Stimulated activated CD8-positive, alpha-beta memory T cell treated with anti-CD3 and anti-CD28 coated beads, Interleukin-12 subunit alpha, Interleukin-12 subunit beta, amount 100 ng/mL, for 4 hours (primary cell): ENCODE measurements around the gene MFN2.
"Not testable (repeated sequence)": the region's sequence is repeated elsewhere in the genome, so short reads cannot be mapped to it uniquely, and the experiment has no call there.

Experiments used
- DNase-seq: peaks from one replicate; pipeline ENCODE4 v3.0.0-alpha.2; 2020; ENCODE audit warnings: low read depth

Gene MFN2

GRCh38 chr1:11979851-11980675 is at the start of gene MFN2:
Gene MFN2, plus strand, starts transcription at chr1:11980444. Its CDS starts 8,725 bp downstream, at chr1:11989169.
- peak; percentile 88 for DNase-seq

- DNase-seq, result no peak
These were observed 49.4 kb upstream of the MFN2 start for GRCh38 chr1:11930571-11931445.

GRCh38 chr1:11931845-11932244 is 48.4 kb upstream of the MFN2 start:
- DNase-seq, result no peak

- DNase-seq, result peak; percentile 76
These were observed 45.8 kb upstream of the MFN2 start, which contains the start of gene PLOD1 for GRCh38 chr1:11934302-11935056. Gene PLOD1, plus strand, starts transcription at chr1:11934717. Its CDS starts 63 bp downstream, at chr1:11934780.

- DNase-seq, result no peak
These were observed 45.2 kb upstream of the MFN2 start for GRCh38 chr1:11935057-11935412.

GRCh38 chr1:11935733-11936132 is 44.5 kb upstream of the MFN2 start:
- DNase-seq, result not testable (repeated sequence)

- DNase-seq, result no peak
These were observed 41.3 kb upstream of the MFN2 start for GRCh38 chr1:11938722-11939526.

GRCh38 chr1:11939794-11940193 is 40.5 kb upstream of the MFN2 start:
- DNase-seq, result not testable (repeated sequence)

- no peak for DNase-seq
These were observed 39.9 kb upstream of the MFN2 start for GRCh38 chr1:11940260-11940921.

- no peak for DNase-seq
These were observed 38.0 kb upstream of the MFN2 start for GRCh38 chr1:11942280-11942679.

- DNase-seq, result no peak
These were observed 36.6 kb upstream of the MFN2 start for GRCh38 chr1:11943619-11944018.

GRCh38 chr1:11944358-11944931 is 35.8 kb upstream of the MFN2 start:
- DNase-seq, result no peak

GRCh38 chr1:11946647-11947046 is 33.6 kb upstream of the MFN2 start:
- DNase-seq, result no peak

GRCh38 chr1:11948822-11949458 is 31.3 kb upstream of the MFN2 start:
- no peak for DNase-seq

GRCh38 chr1:11951901-11952300 is 28.3 kb upstream of the MFN2 start:
- no peak for DNase-seq

GRCh38 chr1:11952455-11953109 is 27.7 kb upstream of the MFN2 start:
- no peak for DNase-seq

- no peak for DNase-seq
These were observed 25.0 kb upstream of the MFN2 start for GRCh38 chr1:11955221-11955620.

GRCh38 chr1:11957398-11957797 is 22.8 kb upstream of the MFN2 start:
- no peak for DNase-seq

- DNase-seq, result no peak
These were observed 22.3 kb upstream of the MFN2 start for GRCh38 chr1:11957897-11958296.
